ENCODE results near the gene NADK2. TPM values are rescaled to one million over a fixed set of nuclear protein-coding genes. Genes with fewer than 3 reads are reported as not detected.

The NADK2 gene
- total RNA-seq, 1 donor from 2014 or later = 68.2 TPM

DNA sequence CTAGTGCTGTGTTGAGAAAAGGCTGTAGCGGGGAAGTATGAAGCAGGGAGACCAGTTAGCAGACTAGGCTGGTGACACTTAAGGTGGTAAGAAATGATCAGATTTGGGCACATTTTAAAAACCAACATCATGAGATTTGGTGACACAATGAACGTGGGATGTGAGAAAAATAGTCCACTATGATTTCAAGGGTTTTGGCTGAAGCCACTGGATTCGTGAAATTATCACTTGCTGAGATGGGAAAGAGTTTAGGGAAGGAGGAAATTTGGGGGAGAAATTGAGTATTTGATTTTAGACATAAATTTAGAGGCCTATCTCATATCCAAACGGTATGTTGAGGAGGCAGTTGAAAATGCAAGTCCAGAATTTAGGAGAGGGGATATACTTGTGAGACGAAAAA lies 66.7 kb downstream of the NADK2 start:
- Mint-ChIP-seq H3K9me3 (no peaks in the 10 kb centered on the region), H3K27ac (no peak overlapping the region), H3K36me3 (peaks cover 12% of the 10 kb centered on the region), H3K27me3 (ENCODE audit: insufficient read depth, low read depth) (no peaks in the 10 kb centered on the region), H3K4me1 (peaks cover 6% of the 10 kb centered on the region), H3K4me3 (no peak overlapping the region)
- peaks cover 41% of the 10 kb centered on the region for H3K36me3 ChIP-seq
- no peaks in the 10 kb centered on the region for H3K79me2 ChIP-seq (ENCODE audit: low read depth)
- TF ChIP-seq EZH2 (IDR thresholded peaks at IDR 0.05) (no peak), EZH2phosphoT487 (IDR thresholded peaks at IDR 0.05) (no peak)
- TF ChIP-seq, protein P1, sequence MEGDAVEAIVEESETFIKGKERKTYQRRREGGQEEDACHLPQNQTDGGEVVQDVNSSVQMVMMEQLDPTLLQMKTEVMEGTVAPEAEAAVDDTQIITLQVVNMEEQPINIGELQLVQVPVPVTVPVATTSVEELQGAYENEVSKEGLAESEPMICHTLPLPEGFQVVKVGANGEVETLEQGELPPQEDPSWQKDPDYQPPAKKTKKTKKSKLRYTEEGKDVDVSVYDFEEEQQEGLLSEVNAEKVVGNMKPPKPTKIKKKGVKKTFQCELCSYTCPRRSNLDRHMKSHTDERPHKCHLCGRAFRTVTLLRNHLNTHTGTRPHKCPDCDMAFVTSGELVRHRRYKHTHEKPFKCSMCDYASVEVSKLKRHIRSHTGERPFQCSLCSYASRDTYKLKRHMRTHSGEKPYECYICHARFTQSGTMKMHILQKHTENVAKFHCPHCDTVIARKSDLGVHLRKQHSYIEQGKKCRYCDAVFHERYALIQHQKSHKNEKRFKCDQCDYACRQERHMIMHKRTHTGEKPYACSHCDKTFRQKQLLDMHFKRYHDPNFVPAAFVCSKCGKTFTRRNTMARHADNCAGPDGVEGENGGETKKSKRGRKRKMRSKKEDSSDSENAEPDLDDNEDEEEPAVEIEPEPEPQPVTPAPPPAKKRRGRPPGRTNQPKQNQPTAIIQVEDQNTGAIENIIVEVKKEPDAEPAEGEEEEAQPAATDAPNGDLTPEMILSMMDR (IDR thresholded peaks at IDR 0.05) = no peak
- peaks cover 27% of the 10 kb centered on the region for H3K4me1 ChIP-seq
- no peak overlapping the region for H3K9ac ChIP-seq
- H3K27me3 ChIP-seq = no peaks in the 10 kb centered on the region
- peaks cover 25% of the 10 kb centered on the region for H3F3A ChIP-seq (ENCODE audit: low read depth)
- H3K4me3 ChIP-seq = no peak overlapping the region
- peaks cover 5% of the 10 kb centered on the region for H4K20me1 ChIP-seq (ENCODE audit: low read depth)
- H3K9me3 ChIP-seq (ENCODE audit: low read depth) = no peaks in the 10 kb centered on the region
- H3K4me2 ChIP-seq = no peak overlapping the region
- no peak for DNase-seq (ENCODE audit: low spot score)
- H3K27ac ChIP-seq = no peak overlapping the region
- H2AFZ ChIP-seq (replicated peaks) = no peak overlapping the region

DNA sequence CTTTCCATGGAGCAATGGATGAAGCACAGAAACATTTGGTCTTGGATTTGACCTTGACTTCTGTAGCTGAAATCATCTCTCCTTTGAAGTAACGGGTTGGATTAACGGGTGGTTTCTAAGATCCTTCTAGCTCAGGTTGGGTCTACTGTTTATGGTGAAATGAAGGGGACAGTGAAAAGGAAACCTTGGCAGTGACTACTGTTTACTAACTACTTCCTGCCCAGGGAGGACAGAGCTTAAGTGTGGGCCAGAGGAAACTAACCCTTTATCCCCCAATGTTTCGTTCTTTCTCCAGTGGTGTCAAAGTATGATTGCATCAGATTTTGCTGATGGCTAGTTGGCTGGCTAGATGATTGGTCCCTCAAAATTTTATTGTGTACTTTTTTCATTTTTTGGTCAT lies 67.6 kb downstream of the NADK2 start:
- no peak overlapping the region for H3K4me3 ChIP-seq
- no peak overlapping the region for H3K4me2 ChIP-seq
- Mint-ChIP-seq H3K36me3 (peaks cover 12% of the 10 kb centered on the region), H3K27ac (no peak overlapping the region), H3K9me3 (no peaks in the 10 kb centered on the region), H3K27me3 (ENCODE audit: insufficient read depth, low read depth) (no peaks in the 10 kb centered on the region), H3K4me3 (no peak overlapping the region), H3K4me1 (peaks cover 6% of the 10 kb centered on the region)
- peaks cover 5% of the 10 kb centered on the region for H4K20me1 ChIP-seq (ENCODE audit: low read depth)
- H3K9ac ChIP-seq = no peak overlapping the region
- no peak overlapping the region for H2AFZ ChIP-seq (replicated peaks)
- peaks cover 25% of the 10 kb centered on the region for H3F3A ChIP-seq (ENCODE audit: low read depth)
- no peak for DNase-seq (ENCODE audit: low spot score)
- no peak for TF ChIP-seq EZH2phosphoT487 (IDR thresholded peaks at IDR 0.05)
- TF ChIP-seq, protein P1 (IDR thresholded peaks at IDR 0.05) = no peak
- TF ChIP-seq EZH2 (IDR thresholded peaks at IDR 0.05) = no peak
- peaks cover 27% of the 10 kb centered on the region for H3K4me1 ChIP-seq
- H3K36me3 ChIP-seq = peaks cover 39% of the 10 kb centered on the region
- H3K27ac ChIP-seq = no peak overlapping the region
- no peaks in the 10 kb centered on the region for H3K9me3 ChIP-seq (ENCODE audit: low read depth)
- peaks cover 4% of the 10 kb centered on the region for H3K79me2 ChIP-seq (ENCODE audit: low read depth)
- no peaks in the 10 kb centered on the region for H3K27me3 ChIP-seq

DNA sequence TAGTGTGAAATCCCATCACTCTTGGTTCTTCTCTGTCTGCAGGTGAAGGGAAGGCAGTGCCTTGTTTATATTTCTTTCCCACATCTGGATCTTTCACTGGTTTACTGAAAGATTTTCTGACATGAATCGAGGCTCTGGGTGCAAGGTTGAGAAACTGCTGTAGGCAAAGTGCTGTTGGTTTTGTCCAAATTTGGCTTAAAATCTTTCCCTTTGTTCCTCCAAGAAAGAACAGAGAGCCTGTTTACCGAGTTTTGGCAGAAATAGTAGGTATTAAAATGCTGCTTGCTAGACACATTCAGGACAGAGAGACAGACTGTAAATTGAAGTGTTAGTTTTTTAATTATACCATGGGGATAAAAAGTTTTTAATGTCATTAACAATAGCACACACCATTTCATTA lies 68.3 kb downstream of the NADK2 start:
- H3K9me3 Mint-ChIP-seq = no peaks in the 10 kb centered on the region
- H3K4me3 Mint-ChIP-seq = no peak overlapping the region
- TF ChIP-seq, protein P1 (IDR thresholded peaks at IDR 0.05) = no peak
- H3K27me3 Mint-ChIP-seq (ENCODE audit: insufficient read depth, low read depth) = no peaks in the 10 kb centered on the region
- peaks cover 4% of the 10 kb centered on the region for H3K79me2 ChIP-seq (ENCODE audit: low read depth)
- no peak overlapping the region for H3K4me3 ChIP-seq
- no peaks in the 10 kb centered on the region for H3K9me3 ChIP-seq (ENCODE audit: low read depth)
- no peak overlapping the region for H3K4me2 ChIP-seq
- no peak overlapping the region for H3K9ac ChIP-seq
- peaks cover 35% of the 10 kb centered on the region for H3K36me3 ChIP-seq
- H3K36me3 Mint-ChIP-seq = peaks cover 15% of the 10 kb centered on the region
- no peak overlapping the region for H3K27ac Mint-ChIP-seq
- peaks cover 20% of the 10 kb centered on the region for H3F3A ChIP-seq (ENCODE audit: low read depth)
- H2AFZ ChIP-seq (replicated peaks) = no peak overlapping the region
- no peaks in the 10 kb centered on the region for H3K27me3 ChIP-seq
- H3K4me1 Mint-ChIP-seq = peaks cover 4% of the 10 kb centered on the region
- H3K4me1 ChIP-seq = peaks cover 22% of the 10 kb centered on the region
- H3K27ac ChIP-seq = no peak overlapping the region
- DNase-seq (ENCODE audit: low spot score) = no peak
- peaks cover 5% of the 10 kb centered on the region for H4K20me1 ChIP-seq (ENCODE audit: low read depth)

Data from neural progenitor cell (in vitro differentiated cells).